ENCODE data around the gene AUTS2.

The AUTS2 gene

GRCh38 chr7:69800495-69800894, 202.2 kb downstream of the AUTS2 start:
- DNase-seq = no peak

GRCh38 chr7:69801729-69802682, 203.7 kb downstream of the AUTS2 start:
- DNase-seq = no peak

GRCh38 chr7:69803699-69804516, 205.6 kb downstream of the AUTS2 start:
- no peak for DNase-seq

- no peak for DNase-seq
Observed at GRCh38 chr7:69804962-69805361, 206.7 kb downstream of the AUTS2 start.

- no peak for DNase-seq
Observed at GRCh38 chr7:69808391-69808790, 210.1 kb downstream of the AUTS2 start.

GRCh38 chr7:69811476-69812308, 213.4 kb downstream of the AUTS2 start:
- DNase-seq = no peak

- no peak for DNase-seq
Observed at GRCh38 chr7:69812756-69813155, 214.5 kb downstream of the AUTS2 start.

GRCh38 chr7:69813637-69814240, 215.5 kb downstream of the AUTS2 start:
- DNase-seq = no peak

- DNase-seq = no peak
Observed at GRCh38 chr7:69814421-69814962, 216.2 kb downstream of the AUTS2 start.

- DNase-seq = no peak
Observed at GRCh38 chr7:69816501-69816900, 218.2 kb downstream of the AUTS2 start.

GRCh38 chr7:69817121-69817520, 218.8 kb downstream of the AUTS2 start:
- DNase-seq = no peak

GRCh38 chr7:69817841-69818635, 219.8 kb downstream of the AUTS2 start:
- no peak for DNase-seq

- DNase-seq = no peak
Observed at GRCh38 chr7:69818636-69819332, 220.5 kb downstream of the AUTS2 start.

GRCh38 chr7:69819333-69819705, 221.0 kb downstream of the AUTS2 start:
- no peak for DNase-seq

GRCh38 chr7:69820479-69821192, 222.4 kb downstream of the AUTS2 start:
- no peak for DNase-seq

GRCh38 chr7:69822386-69822785, 224.1 kb downstream of the AUTS2 start:
- DNase-seq = no peak

GRCh38 chr7:69823151-69823744, 225.0 kb downstream of the AUTS2 start:
- no peak for DNase-seq

- DNase-seq = no peak
Observed at GRCh38 chr7:69825113-69825972, 227.1 kb downstream of the AUTS2 start.

- DNase-seq = no peak
Observed at GRCh38 chr7:69826283-69826682, 228.0 kb downstream of the AUTS2 start.

All from stimulated activated CD4-positive, alpha-beta T cell treated with anti-CD3 and anti-CD28 coated beads, Interleukin-4, amount 100 ng/mL, for 1 hour (primary cell).